WTC11 (cell line): ENCODE measurements around the gene SPATA45.

Experiments used
- ATF2 ChIP-seq: sonication (generic); formaldehyde crosslinking; IDR thresholded peaks from 2 replicates; pipeline ENCODE4 v1.8.1; 2022; ENCODE audit warnings: low read depth, missing genetic modification reagents, borderline replicate concordance
- CREM ChIP-seq: sonication (generic); formaldehyde crosslinking; IDR thresholded peaks from 2 replicates; pipeline ENCODE4 v1.8.1; 2022; ENCODE audit warnings: mild to moderate bottlenecking, missing genetic modification reagents, moderate library complexity
- CTCF ChIP-seq: fragments of 200-600 bp; IDR thresholded peaks from 2 replicates; pipeline ENCODE4 v1.8.0; 2022; ENCODE audit warnings: antibody characterized with exemption
- ETV6 ChIP-seq: sonication (generic); formaldehyde crosslinking; IDR thresholded peaks from 2 replicates; pipeline ENCODE4 v1.8.1; 2022; ENCODE audit warnings: mild to moderate bottlenecking, missing genetic modification reagents
- NR2C2 ChIP-seq: sonication (generic); formaldehyde crosslinking; IDR thresholded peaks from 2 replicates; pipeline ENCODE4 v1.8.0; 2022; ENCODE audit warnings: mild to moderate bottlenecking, missing genetic modification reagents
- ZNF138 ChIP-seq: sonication (generic); formaldehyde crosslinking; conservative IDR thresholded peaks from 2 replicates; pipeline ENCODE4 v1.8.1; 2022; ENCODE audit warnings: mild to moderate bottlenecking, moderate library complexity, missing genetic modification reagents
- TF ChIP-seq, protein P1 (sequence below): sonication (generic); formaldehyde crosslinking; IDR thresholded peaks from 2 replicates; pipeline ENCODE4 v1.8.1; 2023; ENCODE audit warnings: mild to moderate bottlenecking, missing genetic modification reagents, moderate library complexity
- TF ChIP-seq, protein P2 (sequence below): fragments of 250-450 bp; sonication (Bioruptor Pico); conservative IDR thresholded peaks from 2 replicates; pipeline ENCODE4 v1.9.0; 2021; ENCODE audit warnings: mild to moderate bottlenecking
- TF ChIP-seq, protein P3 (sequence below): sonication (generic); formaldehyde crosslinking; IDR thresholded peaks from 2 replicates; pipeline ENCODE4 v1.8.0; 2022; ENCODE audit warnings: mild to moderate bottlenecking, missing genetic modification reagents

DNA sequence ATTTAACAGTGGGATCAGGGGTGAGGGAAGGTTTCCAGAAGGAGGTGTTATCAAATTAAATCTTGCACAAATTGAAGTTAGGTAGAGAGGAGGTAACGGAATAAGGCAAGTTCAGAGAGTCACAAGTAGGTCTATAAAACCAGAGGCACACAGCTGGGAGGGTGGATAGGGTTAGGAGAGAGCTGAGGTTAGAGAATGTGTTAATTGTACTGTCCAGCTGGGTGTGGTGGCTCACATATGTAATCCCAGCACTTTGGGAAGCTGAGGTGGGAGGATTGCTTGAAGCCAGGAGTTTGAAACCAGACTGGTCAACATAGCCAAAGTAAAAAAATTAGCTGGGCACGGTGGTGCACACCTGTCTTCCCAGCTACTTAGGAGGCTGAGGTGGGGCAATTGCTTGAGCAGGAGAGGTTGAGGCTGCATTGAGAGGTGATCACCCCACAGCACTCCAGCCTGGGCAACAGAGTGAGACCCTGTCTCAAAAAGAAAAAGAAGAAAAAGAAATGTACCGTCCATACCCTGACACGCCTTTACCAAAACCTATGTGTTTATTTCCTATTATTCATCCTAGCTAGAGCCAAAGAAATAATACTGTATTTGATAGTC is 20.2 kb downstream of the SPATA45 start:
- TF ChIP-seq ETV6 (CRISPR knock-in tag) (no peak), ATF2 (CRISPR knock-in tag) (no peak), CTCF (no peak), CREM (CRISPR knock-in tag) (no peak), ZNF138 (CRISPR knock-in tag) (no peak), NR2C2 (no peak)
- TF ChIP-seq, protein P1, sequence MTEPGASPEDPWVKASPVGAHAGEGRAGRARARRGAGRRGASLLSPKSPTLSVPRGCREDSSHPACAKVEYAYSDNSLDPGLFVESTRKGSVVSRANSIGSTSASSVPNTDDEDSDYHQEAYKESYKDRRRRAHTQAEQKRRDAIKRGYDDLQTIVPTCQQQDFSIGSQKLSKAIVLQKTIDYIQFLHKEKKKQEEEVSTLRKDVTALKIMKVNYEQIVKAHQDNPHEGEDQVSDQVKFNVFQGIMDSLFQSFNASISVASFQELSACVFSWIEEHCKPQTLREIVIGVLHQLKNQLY (CRISPR knock-in tag): no peak
- TF ChIP-seq, protein P2, sequence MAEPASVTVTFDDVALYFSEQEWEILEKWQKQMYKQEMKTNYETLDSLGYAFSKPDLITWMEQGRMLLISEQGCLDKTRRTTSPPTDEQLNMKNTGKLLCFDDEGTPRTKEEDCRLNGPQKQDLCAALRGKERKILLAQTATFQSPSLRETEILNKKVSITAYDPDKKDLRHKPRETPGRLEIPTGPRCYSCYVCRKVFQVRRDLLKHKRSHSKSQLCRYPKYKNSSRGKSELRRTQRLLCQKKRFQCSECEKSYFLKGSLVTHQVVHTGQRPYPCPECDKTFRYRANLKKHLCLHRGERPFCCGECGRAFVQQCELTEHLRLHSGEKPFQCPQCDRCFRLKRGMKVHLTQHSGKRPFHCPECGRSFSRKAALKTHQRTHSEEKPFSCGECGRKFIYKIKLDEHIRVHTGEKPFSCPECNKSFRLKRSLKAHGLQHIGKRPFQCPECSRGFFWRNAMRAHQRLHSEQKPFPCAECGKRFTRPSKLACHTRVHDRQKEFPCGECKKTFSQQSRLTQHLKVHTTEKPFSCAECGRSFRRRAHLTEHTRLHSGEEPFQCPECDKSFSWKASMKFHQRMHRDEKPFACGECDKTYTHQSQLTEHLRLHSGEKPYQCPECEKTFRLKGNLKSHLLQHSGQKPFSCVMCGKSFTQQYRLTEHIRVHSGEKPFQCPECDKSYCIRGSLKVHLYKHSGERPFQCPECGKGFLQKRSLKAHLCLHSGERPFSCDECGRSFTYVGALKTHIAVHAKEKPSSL (CRISPR knock-in tag): no peak
- TF ChIP-seq, protein P3, sequence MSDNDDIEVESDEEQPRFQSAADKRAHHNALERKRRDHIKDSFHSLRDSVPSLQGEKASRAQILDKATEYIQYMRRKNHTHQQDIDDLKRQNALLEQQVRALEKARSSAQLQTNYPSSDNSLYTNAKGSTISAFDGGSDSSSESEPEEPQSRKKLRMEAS (CRISPR knock-in tag): no peak
